OCI-LY3 (cell line): ENCODE measurements around the gene APOL3.
"Not testable (repeated sequence)": the region's sequence is repeated elsewhere in the genome, so short reads cannot be mapped to it uniquely, and the experiment has no call there.

ENCODE experiments used
- H2AFZ ChIP-seq: fragments of 200-600, 300-600 bp; shearing (Covaris generic); 2 replicates; pipeline ENCODE4 v1.6.0; 2014; ENCODE audit warnings: antibody characterized with exemption, low read depth, low read length
- H3K27ac ChIP-seq: fragments of 200-600, 300-600 bp; sonication (generic); 2 replicates; pipeline ENCODE4 v1.5.1; 2014; ENCODE audit warnings: mild to moderate bottlenecking, low read length, moderate library complexity, mixed read lengths
- H3K27me3 ChIP-seq: fragments of 200-600, 300-600 bp; sonication (generic); 2 replicates; pipeline ENCODE4 v1.6.1; 2014; ENCODE audit warnings: low read depth, low read length, mixed read lengths
- H3K36me3 ChIP-seq: fragments of 200-600, 300-600 bp; sonication (generic); replicated peaks from 2 replicates; pipeline ENCODE3; 2014; ENCODE audit warnings: low read depth, low read length, mixed read lengths
- H3K4me1 ChIP-seq: fragments of 300-600, 200-600 bp; sonication (generic); 2 replicates; pipeline ENCODE4 v1.6.1; 2014; ENCODE audit warnings: low read length, mixed read lengths
- H3K4me2 ChIP-seq: fragments of 200-600, 300-600 bp; sonication (generic); 2 replicates; pipeline ENCODE4 v1.6.1; 2014; ENCODE audit warnings: low read length, mixed read lengths
- H3K4me3 ChIP-seq: fragments of 300-600, 200-600 bp; sonication (generic); 2 replicates; pipeline ENCODE4 v1.5.1; 2014; ENCODE audit warnings: antibody characterized with exemption, mild to moderate bottlenecking, low read length, moderate library complexity
- H3K79me2 ChIP-seq: fragments of 300-600, 200-600 bp; shearing (Covaris generic); 2 replicates; pipeline ENCODE4 v1.6.1; 2014; ENCODE audit warnings: mild to moderate bottlenecking, low read length, mixed read lengths
- H3K9ac ChIP-seq: fragments of 300-600, 200-600 bp; shearing (Covaris generic); 2 replicates; pipeline ENCODE4 v1.6.0; 2014; ENCODE audit warnings: mild to moderate bottlenecking, low read length, moderate library complexity
- H3K9me3 ChIP-seq: fragments of 200-600, 300-600 bp; shearing (Covaris generic); 2 replicates; pipeline ENCODE4 v1.6.1; 2014; ENCODE audit warnings: low read length, mixed read lengths; ENCODE audit not compliant: insufficient read depth
- H4K20me1 ChIP-seq: fragments of 200-600, 300-600 bp; sonication (generic); 2 replicates; pipeline ENCODE4 v1.6.1; 2016; ENCODE audit warnings: low read length, mixed read lengths; ENCODE audit not compliant: insufficient read depth
- CTCF ChIP-seq: fragments of 200-600, 300-600 bp; sonication (generic); IDR thresholded peaks from 2 replicates; pipeline ENCODE4 v1.5.1; 2014; ENCODE audit warnings: antibody characterized with exemption, low read length, low read depth
- EZH2phosphoT487 ChIP-seq: fragments of 200-600 bp; shearing (Covaris generic); IDR thresholded peaks from 2 replicates; pipeline ENCODE4 v1.6.1; 2018; ENCODE audit warnings: antibody characterized with exemption, mixed run types, low read depth

APOL3 gene

GRCh38 chr22:36153501-36154422 is 6.8 kb downstream of the APOL3 start:
- Histone ChIP-seq H3K27ac (no peak overlapping the region), H2AFZ (no peak overlapping the region), H4K20me1 (no peaks in the 10 kb centered on the region), H3K4me2 (no peak overlapping the region), H3K79me2 (no peaks in the 10 kb centered on the region), H3K4me3 (no peak overlapping the region), H3K27me3 (peaks cover 14% of the 10 kb centered on the region; the same call in 1 of the 2 replicates), H3K9ac (no peak overlapping the region), H3K36me3 (no peaks in the 10 kb centered on the region), H3K4me1 (no peaks in the 10 kb centered on the region), H3K9me3 (0 out of 2 replicates have a peak, but pooled peaks cover 4% of the 10 kb centered on the region)
- TF ChIP-seq EZH2phosphoT487 (no peak), CTCF (no peak)

GRCh38 chr22:36152821-36153220 is 7.7 kb downstream of the APOL3 start:
- H3K27me3 ChIP-seq = peaks cover 14% of the 10 kb centered on the region; the same call in 1 of the 2 replicates
- H3K4me1 ChIP-seq, H3K4me2 ChIP-seq, H3K9me3 ChIP-seq, H3K27ac ChIP-seq, H4K20me1 ChIP-seq, H2AFZ ChIP-seq, H3K4me3 ChIP-seq, H3K79me2 ChIP-seq, H3K36me3 ChIP-seq, H3K9ac ChIP-seq: not testable (repeated sequence)

- H3K9ac ChIP-seq = no peak overlapping the region
- 0 out of 2 replicates have a peak, but pooled peaks cover 4% of the 10 kb centered on the region for H3K9me3 ChIP-seq
- H3K36me3 ChIP-seq = no peaks in the 10 kb centered on the region
- H4K20me1 ChIP-seq = no peaks in the 10 kb centered on the region
- no peak overlapping the region for H2AFZ ChIP-seq
- TF ChIP-seq CTCF (no peak), EZH2phosphoT487 (no peak)
- no peak overlapping the region for H3K4me2 ChIP-seq
- no peaks in the 10 kb centered on the region for H3K4me1 ChIP-seq
- no peak overlapping the region for H3K27ac ChIP-seq
- no peak overlapping the region for H3K4me3 ChIP-seq
- peaks cover 14% of the 10 kb centered on the region; the same call in 1 of the 2 replicates for H3K27me3 ChIP-seq
- no peaks in the 10 kb centered on the region for H3K79me2 ChIP-seq
Measured at GRCh38 chr22:36152088-36152487, 8.5 kb downstream of the APOL3 start.

GRCh38 chr22:36151006-36151595 is 9.5 kb downstream of the APOL3 start:
- Histone ChIP-seq H3K79me2 (no peaks in the 10 kb centered on the region), H3K4me1 (no peaks in the 10 kb centered on the region), H3K27me3 (peaks cover 14% of the 10 kb centered on the region; the same call in 1 of the 2 replicates), H3K9me3 (0 out of 2 replicates have a peak, but pooled peaks cover 4% of the 10 kb centered on the region), H3K36me3 (no peaks in the 10 kb centered on the region), H4K20me1 (no peaks in the 10 kb centered on the region), H3K27ac (no peak overlapping the region), H3K4me3 (no peak overlapping the region), H3K4me2 (no peak overlapping the region), H2AFZ (no peak overlapping the region), H3K9ac (no peak overlapping the region)
- TF ChIP-seq CTCF (no peak), EZH2phosphoT487 (no peak)
